Karpas-422 (cell line): ENCODE data around the gene ECHDC1. TPM values are rescaled to one million over a fixed set of nuclear protein-coding genes. Genes with fewer than 3 reads are reported as not detected.

ENCODE experiments used
- DNase-seq: peaks from one replicate; pipeline ENCODE4 v3.0.0-alpha.2; 2015
- H2AFZ ChIP-seq: fragments of 200-600 bp; sonication (generic); 2 replicates; pipeline ENCODE4 v1.6.1; 2014; ENCODE audit warnings: antibody characterized with exemption, low read length, mixed read lengths
- H3K27ac ChIP-seq: fragments of 200-600 bp; sonication (generic); 2 replicates; pipeline ENCODE4 v1.5.1; 2014; ENCODE audit warnings: mild to moderate bottlenecking, low read length, moderate library complexity
- H3K27me3 ChIP-seq: fragments of 200-600 bp; sonication (generic); 2 replicates; pipeline ENCODE4 v1.6.1; 2014; ENCODE audit warnings: low read length, mixed read lengths
- H3K36me3 ChIP-seq: fragments of 200-600 bp; sonication (generic); 2 replicates; pipeline ENCODE4 v1.6.1; 2014; ENCODE audit warnings: low read length, mixed read lengths; ENCODE audit not compliant: insufficient read depth
- H3K4me1 ChIP-seq: fragments of 200-600 bp; sonication (generic); 2 replicates; pipeline ENCODE4 v1.6.1; 2014; ENCODE audit warnings: mild to moderate bottlenecking, low read length, mixed read lengths
- H3K4me2 ChIP-seq: fragments of 200-600 bp; sonication (generic); 2 replicates; pipeline ENCODE4 v1.6.1; 2014; ENCODE audit warnings: low read length, low read depth, mild to moderate bottlenecking; ENCODE audit not compliant: poor library complexity, severe bottlenecking
- H3K4me3 ChIP-seq: fragments of 200-600 bp; sonication (generic); 2 replicates; pipeline ENCODE4 v1.5.1; 2014; ENCODE audit warnings: mild to moderate bottlenecking, antibody characterized with exemption, low read length, mixed read lengths
- H3K79me2 ChIP-seq: fragments of 200-600 bp; sonication (generic); 2 replicates; pipeline ENCODE4 v1.6.1; 2014; ENCODE audit warnings: mild to moderate bottlenecking, low read length, mixed read lengths
- H3K9ac ChIP-seq: fragments of 200-600 bp; sonication (generic); 2 replicates; pipeline ENCODE4 v1.6.0; 2014; ENCODE audit warnings: low read length
- H3K9me2 ChIP-seq: fragments of 200-600 bp; sonication (generic), shearing (Covaris generic); replicated peaks from 2 replicates; pipeline ENCODE4 v1.6.0; 2014; ENCODE audit warnings: mild to moderate bottlenecking, low read length, moderate library complexity; ENCODE audit not compliant: insufficient read depth
- H3K9me3 ChIP-seq: fragments of 300-700, 200-600 bp; sonication (generic); 2 replicates; pipeline ENCODE4 v1.6.1; 2014; ENCODE audit warnings: low read length, mixed read lengths
- H4K20me1 ChIP-seq: fragments of 200-600 bp; sonication (generic); 2 replicates; pipeline ENCODE4 v1.6.1; 2014; ENCODE audit warnings: mild to moderate bottlenecking, antibody characterized with exemption, low read length, low read depth; ENCODE audit not compliant: insufficient read depth
- total RNA-seq: library from RNA; depleted of rRNA; stranded (reverse); fragments of >200 nt; shearing (Covaris generic); gene quantifications from 2 replicates; pipeline ENCODE4 v1.2.3, GENCODE V29; 2014; ENCODE audit warnings: low replicate concordance

ECHDC1 gene
- total RNA-seq, 1 experiment from 2014 or later, result 111 TPM

DNA sequence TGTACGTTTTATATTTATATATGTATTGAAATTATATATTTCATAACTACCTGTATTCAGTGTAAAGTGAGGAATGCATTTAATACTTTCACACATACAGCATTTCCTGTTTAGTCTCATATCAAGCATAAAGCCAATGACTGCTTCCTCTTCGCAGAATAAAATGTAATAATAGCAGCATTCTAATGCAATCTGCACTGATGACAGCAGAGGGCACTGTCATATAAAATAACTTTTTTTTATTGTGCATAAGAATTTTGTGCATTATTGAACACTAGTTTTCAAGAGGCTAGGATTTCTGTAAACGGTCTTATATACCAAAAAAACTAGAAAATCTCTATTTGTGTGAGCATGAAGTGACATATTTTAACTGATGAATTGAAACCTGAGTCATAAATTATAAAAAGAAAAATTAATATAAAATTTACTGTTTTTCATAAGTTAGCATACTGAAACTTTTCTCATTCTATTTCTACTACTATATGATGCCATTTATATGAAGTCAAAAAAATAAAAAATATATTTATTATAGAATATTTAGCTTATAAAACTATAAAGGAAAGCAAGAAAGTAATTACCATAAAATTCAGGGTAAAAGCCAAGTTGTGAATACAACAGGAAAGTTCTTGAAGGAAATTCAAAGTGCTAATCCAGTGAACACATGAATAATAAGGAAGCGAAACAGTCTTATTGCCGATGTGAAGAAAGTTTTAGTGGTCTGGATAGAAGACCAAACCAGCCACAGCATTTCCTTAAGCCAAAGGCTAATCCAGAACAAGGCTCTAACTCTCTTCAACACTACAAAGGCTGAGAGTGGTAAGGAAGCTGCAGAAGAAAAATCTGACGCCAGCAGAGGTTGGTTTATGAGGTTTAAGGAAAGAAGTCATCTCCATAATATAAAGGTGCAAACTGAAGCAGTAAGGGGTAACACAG is 40.4 kb downstream of the ECHDC1 start:
- peaks cover 79% of the 10 kb centered on the region for H3K79me2 ChIP-seq
- peak overlapping the region; percentile 14 for H3K4me2 ChIP-seq

DNA sequence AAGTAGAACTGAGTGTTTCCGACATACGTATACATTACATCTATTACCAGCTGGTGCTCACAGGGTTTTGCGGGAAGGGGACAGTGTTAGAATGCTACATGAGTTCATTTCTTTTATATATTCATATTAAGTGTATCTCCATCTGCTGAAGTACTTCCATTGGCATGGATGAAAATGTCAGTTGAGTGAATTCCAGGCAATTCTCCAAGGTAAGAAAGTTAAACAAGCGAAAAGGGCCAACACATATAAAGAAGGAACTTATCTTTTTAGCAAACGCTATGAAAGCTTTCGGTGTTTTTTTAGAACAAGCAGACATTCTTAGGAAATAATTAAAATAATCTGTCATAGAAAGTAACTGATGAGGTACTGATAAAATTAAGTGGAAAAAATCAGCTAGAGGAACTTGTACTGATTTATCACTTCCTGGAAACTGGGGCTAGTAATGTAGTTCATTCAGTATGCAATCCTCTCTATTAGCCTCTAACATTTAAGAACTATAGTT is 42.2 kb downstream of the ECHDC1 start:
- H3K27me3 ChIP-seq, result no peaks in the 10 kb centered on the region
- no peak overlapping the region for H3K27ac ChIP-seq
- no peak overlapping the region for H3K4me3 ChIP-seq

More for the DNA sequence above, 40.4 kb downstream of the ECHDC1 start:
- peak; percentile 92 for DNase-seq
- H3K9me2 ChIP-seq, result no peaks in the 10 kb centered on the region
- no peak overlapping the region for H3K4me3 ChIP-seq
- H3K27me3 ChIP-seq, result no peaks in the 10 kb centered on the region
- peak overlapping the region; percentile 20; the same call in 1 of the 2 replicates for H3K9ac ChIP-seq
- H3K4me1 ChIP-seq, result peaks cover 18% of the 10 kb centered on the region
- H3K27ac ChIP-seq, result peak overlapping the region; percentile 53
- H3K9me3 ChIP-seq, result no peaks in the 10 kb centered on the region
- H2AFZ ChIP-seq, result no peak overlapping the region
- H3K36me3 ChIP-seq, result peaks cover 9% of the 10 kb centered on the region
- H4K20me1 ChIP-seq, result no peaks in the 10 kb centered on the region

GRCh38 chr6:127300411-127300810 is 43.0 kb downstream of the ECHDC1 start:
- no peak overlapping the region for H3K4me3 ChIP-seq
- H3K4me1 ChIP-seq, result peaks cover 18% of the 10 kb centered on the region
- no peak overlapping the region for H3K27ac ChIP-seq
- no peak for DNase-seq
- H3K9ac ChIP-seq, result no peak overlapping the region
- H3K36me3 ChIP-seq, result peaks cover 19% of the 10 kb centered on the region; the same call in 1 of the 2 replicates
- H3K4me2 ChIP-seq, result no peak overlapping the region
- H4K20me1 ChIP-seq, result no peaks in the 10 kb centered on the region
- peaks cover 78% of the 10 kb centered on the region for H3K79me2 ChIP-seq
- H3K9me3 ChIP-seq, result no peaks in the 10 kb centered on the region
- no peaks in the 10 kb centered on the region for H3K27me3 ChIP-seq
- no peak overlapping the region for H2AFZ ChIP-seq
- H3K9me2 ChIP-seq, result no peaks in the 10 kb centered on the region

More for the DNA sequence above, 42.2 kb downstream of the ECHDC1 start:
- H3K9me2 ChIP-seq, result no peaks in the 10 kb centered on the region
- H3K9ac ChIP-seq, result no peak overlapping the region
- H2AFZ ChIP-seq, result no peak overlapping the region
- no peaks in the 10 kb centered on the region for H4K20me1 ChIP-seq
- no peak overlapping the region for H3K4me2 ChIP-seq
- peaks cover 78% of the 10 kb centered on the region for H3K79me2 ChIP-seq
- no peaks in the 10 kb centered on the region for H3K9me3 ChIP-seq
- DNase-seq, result no peak
- peaks cover 14% of the 10 kb centered on the region; the same call in 1 of the 2 replicates for H3K36me3 ChIP-seq
- peaks cover 18% of the 10 kb centered on the region for H3K4me1 ChIP-seq

DNA sequence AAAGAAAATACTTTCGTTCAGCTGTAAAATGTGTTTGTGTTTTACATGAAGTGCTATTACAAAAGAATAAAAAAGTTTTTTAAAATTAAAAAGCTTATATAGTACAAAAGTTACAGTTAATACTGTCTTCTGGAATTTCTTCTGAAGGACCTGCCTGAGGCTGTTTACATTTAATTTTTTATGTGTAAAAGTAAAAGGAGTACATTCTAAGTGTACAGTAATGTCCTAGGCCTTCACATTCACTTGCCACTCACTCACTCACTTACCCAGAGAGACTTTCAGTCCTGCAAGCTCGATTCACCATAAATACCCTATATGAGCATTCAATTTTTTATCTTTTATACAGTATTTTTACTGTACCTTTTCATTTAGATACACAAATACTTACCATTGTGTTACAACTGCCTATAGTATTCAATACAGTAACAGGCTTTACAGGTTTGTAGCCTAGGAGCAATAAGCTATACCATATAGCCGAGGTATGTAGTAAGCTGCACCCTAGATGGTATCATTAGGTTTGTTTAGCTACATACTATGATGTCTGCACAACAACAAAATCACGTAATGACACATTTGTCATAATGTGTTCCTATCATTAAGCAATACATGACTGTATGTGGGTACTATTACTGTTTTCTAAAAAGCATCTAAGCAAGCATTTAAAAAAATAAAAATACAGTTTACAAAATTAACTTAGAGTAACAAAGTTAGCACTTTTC is 43.7 kb downstream of the ECHDC1 start:
- H3K9ac ChIP-seq, result no peak overlapping the region
- H2AFZ ChIP-seq, result no peak overlapping the region
- H3K4me3 ChIP-seq, result no peak overlapping the region
- no peak overlapping the region for H3K27ac ChIP-seq
- DNase-seq, result no peak
- peaks cover 22% of the 10 kb centered on the region; the same call in 1 of the 2 replicates for H3K36me3 ChIP-seq
- H3K9me3 ChIP-seq, result no peaks in the 10 kb centered on the region
- no peaks in the 10 kb centered on the region for H4K20me1 ChIP-seq
- peaks cover 18% of the 10 kb centered on the region for H3K4me1 ChIP-seq
- peaks cover 75% of the 10 kb centered on the region for H3K79me2 ChIP-seq
- H3K27me3 ChIP-seq, result no peaks in the 10 kb centered on the region
- no peak overlapping the region for H3K4me2 ChIP-seq
- H3K9me2 ChIP-seq, result no peaks in the 10 kb centered on the region

DNA sequence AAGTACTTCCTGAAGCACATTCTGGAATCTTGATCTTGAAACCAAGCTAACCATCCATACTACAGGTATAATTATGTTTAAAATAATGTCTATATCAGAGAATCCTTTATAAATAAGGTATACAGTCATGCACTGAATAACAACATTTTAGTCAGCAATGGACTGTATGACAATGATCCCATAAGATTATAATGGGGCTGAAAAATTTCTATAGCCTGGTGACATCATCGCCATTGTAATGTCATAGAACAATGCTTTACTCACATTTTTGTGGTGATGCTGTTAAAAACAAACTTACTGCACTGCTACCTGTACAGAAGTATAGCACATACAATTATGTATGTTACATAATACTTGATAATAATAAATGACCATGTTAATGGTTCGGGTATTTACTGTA is 44.9 kb downstream of the ECHDC1 start:
- Histone ChIP-seq H3K9me2 (no peaks in the 10 kb centered on the region), H2AFZ (no peak overlapping the region), H3K9me3 (no peaks in the 10 kb centered on the region), H3K27ac (no peak overlapping the region), H3K4me2 (no peak overlapping the region), H3K4me3 (no peak overlapping the region), H3K4me1 (peaks cover 7% of the 10 kb centered on the region), H4K20me1 (no peaks in the 10 kb centered on the region), H3K79me2 (peaks cover 81% of the 10 kb centered on the region), H3K36me3 (peaks cover 32% of the 10 kb centered on the region; the same call in 1 of the 2 replicates), H3K9ac (no peak overlapping the region), H3K27me3 (no peaks in the 10 kb centered on the region)
- no peak for DNase-seq

- H3K27ac ChIP-seq, result no peak overlapping the region
- no peak overlapping the region for H3K4me2 ChIP-seq
- no peak overlapping the region for H3K4me3 ChIP-seq
- no peaks in the 10 kb centered on the region for H4K20me1 ChIP-seq
- H3K27me3 ChIP-seq, result no peaks in the 10 kb centered on the region
- H3K4me1 ChIP-seq, result no peaks in the 10 kb centered on the region
- no peaks in the 10 kb centered on the region for H3K9me3 ChIP-seq
- H3K9me2 ChIP-seq, result no peaks in the 10 kb centered on the region
- no peak for DNase-seq
- peaks cover 90% of the 10 kb centered on the region for H3K79me2 ChIP-seq
- H3K36me3 ChIP-seq, result peaks cover 37% of the 10 kb centered on the region; the same call in 1 of the 2 replicates
- no peak overlapping the region for H2AFZ ChIP-seq
- no peak overlapping the region for H3K9ac ChIP-seq
Observed at GRCh38 chr6:127297502-127298070, 45.8 kb downstream of the ECHDC1 start.

GRCh38 chr6:127291495-127291894 is 51.9 kb downstream of the ECHDC1 start:
- no peak overlapping the region for H3K4me2 ChIP-seq
- no peaks in the 10 kb centered on the region for H3K4me1 ChIP-seq
- H4K20me1 ChIP-seq, result no peaks in the 10 kb centered on the region
- H3K9me3 ChIP-seq, result no peaks in the 10 kb centered on the region
- peaks cover 58% of the 10 kb centered on the region for H3K36me3 ChIP-seq
- no peak overlapping the region for H2AFZ ChIP-seq
- no peak overlapping the region for H3K27ac ChIP-seq
- H3K79me2 ChIP-seq, result peaks cover 78% of the 10 kb centered on the region
- no peak overlapping the region for H3K4me3 ChIP-seq
- no peak for DNase-seq
- H3K9me2 ChIP-seq, result no peaks in the 10 kb centered on the region
- H3K27me3 ChIP-seq, result no peaks in the 10 kb centered on the region
- H3K9ac ChIP-seq, result no peak overlapping the region
